Glomerular visceral epithelial cell (primary cell): ENCODE results near the gene FBXL4.

Experiments
- DNase-seq: peaks from one replicate; pipeline ENCODE4 v3.0.0-alpha.2; 2016; ENCODE audit errors: extremely low spot score

FBXL4 gene

GRCh38 chr6:98947411-98948292 lies at the start of gene FBXL4:
Gene FBXL4, minus strand, starts transcription at chr6:98947946. Its CDS starts 20,958 bp downstream, at chr6:98926988.
- peak; percentile 87 for DNase-seq

GRCh38 chr6:98995116-98995515 lies 47.4 kb upstream of the FBXL4 start:
- no peak for DNase-seq

- DNase-seq: no peak
Measured at GRCh38 chr6:98992535-98992934, 44.8 kb upstream of the FBXL4 start.

DNA sequence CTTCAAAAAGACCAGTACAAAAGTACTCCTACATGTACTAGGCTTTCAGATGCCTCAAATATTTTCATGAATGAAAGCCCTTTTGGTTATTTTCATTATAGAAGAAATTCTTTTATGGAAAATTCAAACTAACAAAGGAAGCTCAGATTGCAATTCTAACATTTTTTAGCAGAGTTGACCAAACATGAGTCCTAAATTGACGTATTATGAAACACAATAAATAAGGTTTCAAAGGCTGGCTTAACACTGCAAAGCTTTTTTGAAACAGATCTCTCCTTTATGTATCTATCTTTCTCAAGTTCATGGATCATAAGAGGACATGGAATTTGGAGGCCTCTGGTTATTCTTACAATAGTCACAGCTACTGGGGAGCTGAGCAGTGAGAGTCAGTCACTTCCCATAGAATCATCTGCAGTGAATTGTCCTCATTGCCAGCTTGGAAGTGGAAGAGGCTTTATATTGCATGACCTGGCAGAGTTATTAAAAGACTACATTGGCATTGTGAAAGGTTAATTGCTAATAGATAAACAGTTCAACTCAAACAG lies 38.4 kb upstream of the FBXL4 start:
- no peak for DNase-seq

- no peak for DNase-seq
Measured at GRCh38 chr6:98985391-98985790, 37.6 kb upstream of the FBXL4 start.

DNA sequence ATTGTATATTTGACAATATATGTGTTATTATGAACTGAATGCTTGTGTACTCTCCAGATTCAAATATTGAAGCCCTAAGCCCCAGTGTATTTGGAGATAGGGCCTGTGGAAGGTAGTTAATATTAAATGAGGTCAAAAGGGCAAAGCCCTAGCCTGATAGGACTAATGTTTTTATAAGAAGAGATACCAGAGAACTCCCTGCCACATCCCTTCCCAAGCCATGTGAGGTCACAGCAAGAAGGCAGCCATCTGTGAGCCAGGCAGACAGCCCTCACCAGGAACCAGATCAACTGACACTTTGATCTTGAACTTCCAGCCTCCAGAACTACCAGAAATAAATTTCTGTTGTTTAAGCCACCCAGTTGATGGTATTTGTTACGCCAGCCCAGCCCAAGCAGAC lies 36.4 kb upstream of the FBXL4 start:
- DNase-seq: no peak

DNA sequence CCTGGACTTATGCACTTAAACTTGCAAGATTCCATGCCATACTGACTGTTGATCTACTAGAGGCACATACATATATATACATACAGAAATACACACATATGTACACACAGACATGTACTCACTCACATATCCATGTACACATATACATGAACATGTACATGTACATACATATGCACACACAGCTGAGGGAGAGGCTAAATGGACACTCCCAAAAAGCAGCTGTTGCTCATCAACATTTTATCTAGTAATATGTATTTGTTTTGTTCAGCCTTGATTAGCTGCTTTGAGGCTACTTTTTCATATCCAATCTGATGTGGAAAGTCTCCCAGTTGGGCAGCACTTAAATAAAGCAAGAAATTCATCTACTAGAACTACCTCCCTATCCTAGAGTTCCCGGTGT lies 33.7 kb upstream of the FBXL4 start:
- no peak for DNase-seq

DNA sequence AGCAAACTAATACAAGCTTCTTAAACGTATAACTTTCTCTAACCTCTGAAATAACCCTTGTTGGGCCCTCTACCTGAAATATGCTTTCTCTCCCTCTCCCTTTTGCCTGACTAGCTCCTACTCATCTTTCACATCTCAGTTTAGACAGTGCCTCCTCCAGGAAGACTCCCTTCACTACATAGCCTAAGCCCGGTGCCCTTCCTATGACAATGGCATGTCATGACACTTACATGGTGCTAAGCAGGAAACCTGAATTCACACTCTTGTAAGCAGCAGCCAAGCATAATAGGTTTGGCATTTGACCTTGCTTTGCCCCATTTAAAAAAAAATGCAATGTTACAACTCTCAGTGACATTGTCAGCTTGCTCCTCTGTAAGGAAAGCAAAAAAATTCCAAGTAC lies 33.1 kb upstream of the FBXL4 start:
- no peak for DNase-seq

DNA sequence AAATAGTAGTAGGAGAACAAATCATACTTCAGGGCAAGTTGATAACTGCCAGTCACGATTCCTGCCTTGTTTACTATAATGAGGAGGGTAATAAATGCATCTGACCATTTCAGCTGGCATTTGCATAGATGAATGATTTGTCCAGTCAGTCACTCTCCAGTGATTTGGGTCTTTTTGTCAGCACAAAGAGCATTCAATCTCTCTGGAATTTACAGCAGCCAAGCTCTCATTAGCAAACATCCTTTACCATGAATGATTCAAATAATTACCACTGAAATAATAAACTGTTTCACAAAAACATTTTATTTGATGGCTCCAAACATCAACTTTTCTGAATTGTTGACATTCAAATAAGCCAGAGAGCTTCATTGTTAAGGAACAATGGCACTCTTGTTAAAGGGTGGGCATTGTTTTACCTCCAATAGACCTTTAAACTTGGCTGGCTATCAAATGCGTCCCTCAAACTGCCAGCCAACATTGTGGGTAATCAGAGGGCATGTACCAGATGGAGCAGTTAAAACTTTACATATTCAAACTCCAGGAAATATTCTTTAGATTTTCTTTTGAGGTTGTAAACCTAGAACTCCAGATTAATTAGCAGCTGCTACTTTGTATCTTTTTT lies 30.0 kb upstream of the FBXL4 start:
- DNase-seq: no peak

DNA sequence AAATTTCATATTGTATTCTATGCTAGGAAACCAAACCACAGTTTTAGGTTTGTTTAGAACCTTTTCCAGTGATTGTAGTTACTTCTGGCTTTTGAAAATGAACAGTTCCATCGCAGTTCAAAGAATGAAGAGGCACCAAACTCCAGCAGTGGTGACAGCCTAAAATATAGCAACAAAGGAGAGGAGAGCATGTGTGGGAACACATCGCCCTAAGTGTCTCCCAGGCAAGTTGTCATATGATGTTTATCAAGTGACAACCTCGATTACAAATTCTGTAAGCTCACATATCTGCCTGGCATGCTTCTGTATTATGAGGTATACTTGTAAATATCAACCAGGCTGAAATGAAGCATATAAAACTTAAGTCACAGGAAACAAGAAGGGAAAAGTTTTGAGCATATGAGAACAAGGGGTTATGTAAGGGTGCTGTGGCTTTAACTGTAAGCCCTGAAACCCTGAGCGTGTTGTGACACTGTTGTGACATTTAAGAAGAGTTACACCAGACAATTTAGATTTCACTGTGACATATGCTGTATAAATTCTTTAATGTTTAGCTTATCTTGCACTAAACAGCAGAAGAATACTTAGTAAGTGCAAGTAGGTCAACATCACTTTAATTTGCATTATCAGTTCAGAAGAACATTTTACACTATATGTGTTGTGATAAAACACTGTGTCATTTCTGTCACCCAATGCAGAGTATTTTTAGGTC lies 29.1 kb upstream of the FBXL4 start:
- no peak for DNase-seq

- no peak for DNase-seq
Measured at GRCh38 chr6:98975421-98975820, 27.7 kb upstream of the FBXL4 start.

DNA sequence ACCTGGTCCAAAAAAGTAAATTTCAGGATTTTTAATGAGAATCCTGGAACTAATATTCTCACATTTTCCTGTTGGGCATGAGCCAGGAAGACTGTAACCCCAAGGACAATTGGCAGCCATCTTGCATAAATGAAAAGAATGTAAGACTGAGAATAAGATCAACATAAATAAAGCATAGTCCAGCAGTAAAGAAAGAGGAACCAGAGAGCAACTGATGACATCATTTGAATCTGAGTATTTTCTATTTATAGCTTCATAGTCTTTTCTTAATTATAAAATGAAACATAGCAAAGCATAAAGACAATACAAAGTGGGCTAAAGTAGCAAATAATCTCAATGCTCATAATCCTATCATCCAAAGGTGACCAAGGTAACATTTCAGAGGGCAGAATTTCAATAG lies 26.6 kb upstream of the FBXL4 start:
- DNase-seq: no peak

- no peak for DNase-seq
Measured at GRCh38 chr6:98973571-98973970, 25.8 kb upstream of the FBXL4 start.

GRCh38 chr6:98971303-98971702 lies 23.6 kb upstream of the FBXL4 start:
- no peak for DNase-seq

GRCh38 chr6:98970469-98970868 lies 22.7 kb upstream of the FBXL4 start:
- no peak for DNase-seq

- DNase-seq: no peak
Measured at GRCh38 chr6:98967616-98968015, 19.9 kb upstream of the FBXL4 start.

GRCh38 chr6:98959631-98960030 lies 11.9 kb upstream of the FBXL4 start:
- DNase-seq: no peak

DNA sequence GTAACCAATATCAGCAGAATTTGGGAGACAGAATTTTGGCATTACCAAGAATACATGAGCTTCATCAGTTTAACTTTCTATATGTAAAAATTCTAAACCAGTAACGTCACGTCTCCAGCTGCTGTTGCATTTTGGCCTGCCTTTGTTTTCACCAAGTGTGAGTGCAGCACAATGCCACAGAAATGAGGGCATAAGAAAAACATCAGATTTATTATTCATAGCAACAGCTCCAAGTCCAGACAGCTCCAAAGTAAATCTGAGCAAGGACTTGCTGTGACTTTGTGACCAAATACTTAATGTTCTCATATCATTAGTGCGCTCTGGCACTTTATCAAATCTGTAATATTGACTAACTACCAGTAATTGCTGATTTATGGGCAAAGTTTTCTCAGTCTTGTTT lies 11.0 kb upstream of the FBXL4 start:
- DNase-seq: no peak

- peak; percentile 20 for DNase-seq
Measured at GRCh38 chr6:98957450-98957849, 9.7 kb upstream of the FBXL4 start.

DNA sequence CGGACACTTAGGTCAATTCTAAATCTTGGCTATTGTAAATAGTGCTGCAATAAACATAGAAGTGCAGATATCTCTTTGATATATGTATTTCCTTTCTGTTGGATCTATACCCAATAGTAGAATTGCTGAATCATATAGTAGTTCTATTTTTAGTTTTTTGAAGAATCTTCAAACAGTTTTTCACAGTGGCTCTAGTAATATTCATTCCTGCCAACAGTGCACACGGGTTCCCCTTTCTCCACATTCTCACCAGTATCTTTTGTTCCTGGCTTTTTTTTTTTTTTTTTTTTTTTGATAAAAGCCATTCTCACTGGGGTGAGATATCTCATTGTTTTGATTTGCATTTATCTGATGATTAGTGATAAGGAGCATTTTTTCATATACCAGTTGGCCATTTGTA lies 1.8 kb upstream of the FBXL4 start:
- DNase-seq: no peak

DNA sequence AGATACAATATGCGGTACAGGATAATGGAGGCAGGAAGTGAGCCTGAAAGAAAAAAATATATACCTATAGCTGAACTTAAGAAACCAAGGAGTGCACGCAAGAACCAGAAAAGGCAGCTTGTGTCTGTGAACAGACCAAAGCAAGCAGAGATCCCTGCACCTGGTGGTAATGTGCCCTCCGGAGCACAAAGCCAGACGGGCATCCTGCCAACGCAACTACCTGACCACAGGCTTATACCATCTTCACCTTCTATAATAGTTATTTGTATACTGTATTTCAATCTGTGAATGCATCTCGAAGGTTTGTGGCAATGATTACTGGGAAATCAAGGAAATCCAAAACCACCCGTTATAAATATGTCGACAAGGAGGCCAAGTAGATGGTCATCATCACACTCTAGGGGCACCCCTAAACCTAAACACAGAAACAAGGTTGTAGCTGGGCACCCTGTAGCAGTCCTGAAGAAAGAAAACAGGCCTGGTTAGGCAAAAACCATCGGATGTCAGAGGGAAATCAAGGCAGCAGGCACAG lies 801 bp downstream of the FBXL4 start:
- peak; percentile 64 for DNase-seq

- no peak for DNase-seq
Measured at GRCh38 chr6:98946266-98946878, 1.4 kb downstream of the FBXL4 start.
